CD4-positive, alpha-beta T cell treated with Interleukin-15 for 4 hours (primary cell): ENCODE measurements around the gene MEIKIN.
"Not testable (repeated sequence)": the region's sequence is repeated elsewhere in the genome, so short reads cannot be mapped to it uniquely, and the experiment has no call there.

Experiments
- DNase-seq: peaks from one replicate; pipeline ENCODE4 v3.0.0-alpha.2; 2020; ENCODE audit warnings: low spot score

Gene MEIKIN

GRCh38 chr5:131810510-131811249 lies 134.8 kb downstream of the MEIKIN start:
- no peak for DNase-seq

GRCh38 chr5:131796793-131797693 lies 148.4 kb downstream of the MEIKIN start, which contains the start of gene FNIP1:
Gene FNIP1 (minus strand): TSS chr5:131797017. CDS start chr5:131796921, 96 bp downstream.
- peak; percentile 96 for DNase-seq

- DNase-seq, result peak; percentile 9
These were observed 149.3 kb downstream of the MEIKIN start for GRCh38 chr5:131795879-131796792.

- no peak for DNase-seq
These were observed 150.2 kb downstream of the MEIKIN start for GRCh38 chr5:131795228-131795627.

- DNase-seq, result no peak
These were observed 150.9 kb downstream of the MEIKIN start for GRCh38 chr5:131794586-131794985.

GRCh38 chr5:131792896-131793295 lies 152.6 kb downstream of the MEIKIN start:
- no peak for DNase-seq

GRCh38 chr5:131791866-131792265 lies 153.6 kb downstream of the MEIKIN start:
- no peak for DNase-seq

GRCh38 chr5:131790550-131790949 lies 154.9 kb downstream of the MEIKIN start:
- no peak for DNase-seq

GRCh38 chr5:131789765-131790164 lies 155.7 kb downstream of the MEIKIN start:
- no peak for DNase-seq

- no peak for DNase-seq
These were observed 157.7 kb downstream of the MEIKIN start for GRCh38 chr5:131787736-131788135.

- DNase-seq, result no peak
These were observed 158.4 kb downstream of the MEIKIN start for GRCh38 chr5:131786900-131787692.

- no peak for DNase-seq
These were observed 159.4 kb downstream of the MEIKIN start for GRCh38 chr5:131786036-131786435.

GRCh38 chr5:131783874-131784273 lies 161.6 kb downstream of the MEIKIN start:
- DNase-seq, result no peak

- DNase-seq, result no peak
These were observed 162.1 kb downstream of the MEIKIN start for GRCh38 chr5:131783357-131783756.

GRCh38 chr5:131782717-131783116 lies 162.7 kb downstream of the MEIKIN start:
- no peak for DNase-seq

- not testable (repeated sequence) for DNase-seq
These were observed 167.3 kb downstream of the MEIKIN start for GRCh38 chr5:131778141-131778540.

GRCh38 chr5:131776450-131776849 lies 169.0 kb downstream of the MEIKIN start:
- DNase-seq, result no peak

GRCh38 chr5:131774652-131775367 lies 170.7 kb downstream of the MEIKIN start:
- no peak for DNase-seq

GRCh38 chr5:131773805-131774204 lies 171.7 kb downstream of the MEIKIN start:
- no peak for DNase-seq

GRCh38 chr5:131771692-131772091 lies 173.8 kb downstream of the MEIKIN start:
- no peak for DNase-seq
